ENCODE measurements around the gene OCA2. TPM values are rescaled to one million over a fixed set of nuclear protein-coding genes. Genes with fewer than 3 reads are reported as not detected.

Gene OCA2
- total and polyA plus RNA-seq, 2 of the 8 experiments (the other 6 are each of a cell fraction or from before 2014, with no cell fraction given) = 0.20 TPM

- no peak for TF ChIP-seq CHD1 (IDR thresholded peaks at IDR 0.05; ENCODE audit: low read depth, low read length)
- TF ChIP-seq TEAD4 (IDR thresholded peaks at IDR 0.05; ENCODE audit: low read depth, low read length) = no peak
- no peak for TF ChIP-seq SIX5 (IDR thresholded peaks at IDR 0.05; ENCODE audit: low read depth, low read length)
- TF ChIP-seq POU5F1 (IDR thresholded peaks at IDR 0.05; ENCODE audit: low read depth, low read length) = no peak
Observed at GRCh38 chr15:27932600-27932999, 166.5 kb downstream of the OCA2 start (continued).

Measured in H1 (cell line).